WTC11 (cell line): ENCODE data around the gene KIF21B.

ENCODE experiments used
- KAT7 ChIP-seq: sonication (generic); formaldehyde crosslinking; IDR thresholded peaks from 2 replicates; pipeline ENCODE4 v1.8.1; 2023; ENCODE audit warnings: missing genetic modification reagents, mild to moderate bottlenecking, borderline replicate concordance
- NFYB ChIP-seq: sonication (generic); formaldehyde crosslinking; conservative IDR thresholded peaks from 2 replicates; pipeline ENCODE4 v1.8.0; 2022; ENCODE audit warnings: low read depth, missing genetic modification reagents
- TEAD1 ChIP-seq: sonication (generic); formaldehyde crosslinking; IDR thresholded peaks from 2 replicates; pipeline ENCODE4 v1.8.0; 2022; ENCODE audit warnings: mild to moderate bottlenecking, missing genetic modification reagents
- ZNF138 ChIP-seq: sonication (generic); formaldehyde crosslinking; conservative IDR thresholded peaks from 2 replicates; pipeline ENCODE4 v1.8.1; 2022; ENCODE audit warnings: mild to moderate bottlenecking, moderate library complexity, missing genetic modification reagents
- ZNF317 ChIP-seq: sonication (generic); formaldehyde crosslinking; IDR thresholded peaks from 2 replicates; pipeline ENCODE4 v1.8.1; 2023; ENCODE audit warnings: low read depth, mild to moderate bottlenecking, moderate library complexity, missing genetic modification reagents, borderline replicate concordance
- TF ChIP-seq, protein P1 (sequence below): sonication (generic); formaldehyde crosslinking; IDR thresholded peaks from 2 replicates; pipeline ENCODE4 v1.8.1; 2022; ENCODE audit warnings: mild to moderate bottlenecking, moderate library complexity, missing genetic modification reagents
- TF ChIP-seq, protein P2 (sequence below): sonication (generic); formaldehyde crosslinking; IDR thresholded peaks from 2 replicates; pipeline ENCODE4 v1.8.1; 2022; ENCODE audit warnings: low read depth, missing genetic modification reagents, borderline replicate concordance
- TF ChIP-seq, protein P3 (sequence below): sonication (generic); formaldehyde crosslinking; IDR thresholded peaks from 2 replicates; pipeline ENCODE4 v1.8.0; 2022; ENCODE audit warnings: mild to moderate bottlenecking, missing genetic modification reagents
- TF ChIP-seq, protein P4 (sequence below): fragments of 200-600 bp; IDR thresholded peaks from 2 replicates; pipeline ENCODE4 v1.8.0; 2022; ENCODE audit warnings: antibody characterized with exemption
- TF ChIP-seq, protein P5 (sequence below): sonication (generic); formaldehyde crosslinking; IDR thresholded peaks from 2 replicates; pipeline ENCODE4 v1.8.0; 2022; ENCODE audit warnings: missing genetic modification reagents
- TF ChIP-seq, protein P6 (sequence below): sonication (generic); formaldehyde crosslinking; IDR thresholded peaks from 2 replicates; pipeline ENCODE4 v1.8.0; 2023; ENCODE audit warnings: missing genetic modification reagents, mild to moderate bottlenecking, borderline replicate concordance
- TF ChIP-seq, protein P7 (sequence below): sonication (generic); formaldehyde crosslinking; conservative IDR thresholded peaks from 2 replicates; pipeline ENCODE4 v1.8.1; 2022; ENCODE audit warnings: mild to moderate bottlenecking, missing genetic modification reagents
- TF ChIP-seq, protein P8 (sequence below): sonication (generic); formaldehyde crosslinking; conservative IDR thresholded peaks from 2 replicates; pipeline ENCODE4 v1.8.1; 2023; ENCODE audit warnings: mild to moderate bottlenecking, low read depth, missing genetic modification reagents, moderate library complexity

DNA sequence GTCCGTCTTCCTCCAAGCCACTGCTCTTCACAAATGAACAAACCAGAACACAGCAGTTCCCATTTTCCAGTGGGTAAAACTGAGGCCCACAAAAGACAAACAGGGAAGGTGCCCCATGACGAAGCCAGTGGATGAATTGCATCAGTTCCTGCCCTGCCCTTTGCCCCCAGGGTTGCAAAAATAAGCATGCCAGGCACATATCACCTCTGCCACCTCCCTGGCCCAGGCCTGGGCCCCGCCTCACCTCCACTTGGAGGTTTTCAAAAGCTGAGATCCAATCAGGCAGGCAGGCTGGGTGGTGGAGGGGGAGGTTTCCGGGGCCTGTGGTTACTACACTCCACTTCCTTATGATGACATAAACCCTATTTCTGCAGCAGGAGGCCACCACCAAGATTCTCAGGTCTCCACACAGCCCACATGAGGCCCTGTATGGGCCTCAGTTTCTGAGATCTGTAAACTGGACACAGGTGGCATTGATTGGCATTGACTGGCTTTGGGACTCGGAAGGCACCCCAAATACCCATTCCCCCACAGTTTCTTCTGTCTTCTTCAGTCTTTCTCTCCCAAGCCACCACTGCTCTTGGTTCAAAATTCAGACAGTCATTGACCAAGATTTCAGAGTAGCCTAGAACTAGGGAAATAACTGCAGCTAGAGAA, 4.1 kb downstream of the KIF21B start:
- TF ChIP-seq NFYB (CRISPR knock-in tag) = no peak
- TF ChIP-seq, protein P1, sequence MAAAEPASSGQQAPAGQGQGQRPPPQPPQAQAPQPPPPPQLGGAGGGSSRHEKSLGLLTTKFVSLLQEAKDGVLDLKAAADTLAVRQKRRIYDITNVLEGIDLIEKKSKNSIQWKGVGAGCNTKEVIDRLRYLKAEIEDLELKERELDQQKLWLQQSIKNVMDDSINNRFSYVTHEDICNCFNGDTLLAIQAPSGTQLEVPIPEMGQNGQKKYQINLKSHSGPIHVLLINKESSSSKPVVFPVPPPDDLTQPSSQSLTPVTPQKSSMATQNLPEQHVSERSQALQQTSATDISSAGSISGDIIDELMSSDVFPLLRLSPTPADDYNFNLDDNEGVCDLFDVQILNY (CRISPR knock-in tag) = no peak
- TF ChIP-seq, protein P2, sequence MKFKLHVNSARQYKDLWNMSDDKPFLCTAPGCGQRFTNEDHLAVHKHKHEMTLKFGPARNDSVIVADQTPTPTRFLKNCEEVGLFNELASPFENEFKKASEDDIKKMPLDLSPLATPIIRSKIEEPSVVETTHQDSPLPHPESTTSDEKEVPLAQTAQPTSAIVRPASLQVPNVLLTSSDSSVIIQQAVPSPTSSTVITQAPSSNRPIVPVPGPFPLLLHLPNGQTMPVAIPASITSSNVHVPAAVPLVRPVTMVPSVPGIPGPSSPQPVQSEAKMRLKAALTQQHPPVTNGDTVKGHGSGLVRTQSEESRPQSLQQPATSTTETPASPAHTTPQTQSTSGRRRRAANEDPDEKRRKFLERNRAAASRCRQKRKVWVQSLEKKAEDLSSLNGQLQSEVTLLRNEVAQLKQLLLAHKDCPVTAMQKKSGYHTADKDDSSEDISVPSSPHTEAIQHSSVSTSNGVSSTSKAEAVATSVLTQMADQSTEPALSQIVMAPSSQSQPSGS (CRISPR knock-in tag) = no peak
- TF ChIP-seq, protein P3, sequence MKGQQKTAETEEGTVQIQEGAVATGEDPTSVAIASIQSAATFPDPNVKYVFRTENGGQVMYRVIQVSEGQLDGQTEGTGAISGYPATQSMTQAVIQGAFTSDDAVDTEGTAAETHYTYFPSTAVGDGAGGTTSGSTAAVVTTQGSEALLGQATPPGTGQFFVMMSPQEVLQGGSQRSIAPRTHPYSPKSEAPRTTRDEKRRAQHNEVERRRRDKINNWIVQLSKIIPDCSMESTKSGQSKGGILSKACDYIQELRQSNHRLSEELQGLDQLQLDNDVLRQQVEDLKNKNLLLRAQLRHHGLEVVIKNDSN (CRISPR knock-in tag) = no peak
- TF ChIP-seq, protein P4, sequence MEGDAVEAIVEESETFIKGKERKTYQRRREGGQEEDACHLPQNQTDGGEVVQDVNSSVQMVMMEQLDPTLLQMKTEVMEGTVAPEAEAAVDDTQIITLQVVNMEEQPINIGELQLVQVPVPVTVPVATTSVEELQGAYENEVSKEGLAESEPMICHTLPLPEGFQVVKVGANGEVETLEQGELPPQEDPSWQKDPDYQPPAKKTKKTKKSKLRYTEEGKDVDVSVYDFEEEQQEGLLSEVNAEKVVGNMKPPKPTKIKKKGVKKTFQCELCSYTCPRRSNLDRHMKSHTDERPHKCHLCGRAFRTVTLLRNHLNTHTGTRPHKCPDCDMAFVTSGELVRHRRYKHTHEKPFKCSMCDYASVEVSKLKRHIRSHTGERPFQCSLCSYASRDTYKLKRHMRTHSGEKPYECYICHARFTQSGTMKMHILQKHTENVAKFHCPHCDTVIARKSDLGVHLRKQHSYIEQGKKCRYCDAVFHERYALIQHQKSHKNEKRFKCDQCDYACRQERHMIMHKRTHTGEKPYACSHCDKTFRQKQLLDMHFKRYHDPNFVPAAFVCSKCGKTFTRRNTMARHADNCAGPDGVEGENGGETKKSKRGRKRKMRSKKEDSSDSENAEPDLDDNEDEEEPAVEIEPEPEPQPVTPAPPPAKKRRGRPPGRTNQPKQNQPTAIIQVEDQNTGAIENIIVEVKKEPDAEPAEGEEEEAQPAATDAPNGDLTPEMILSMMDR = no peak
- TF ChIP-seq TEAD1 (CRISPR knock-in tag) = no peak
- TF ChIP-seq, protein P5, sequence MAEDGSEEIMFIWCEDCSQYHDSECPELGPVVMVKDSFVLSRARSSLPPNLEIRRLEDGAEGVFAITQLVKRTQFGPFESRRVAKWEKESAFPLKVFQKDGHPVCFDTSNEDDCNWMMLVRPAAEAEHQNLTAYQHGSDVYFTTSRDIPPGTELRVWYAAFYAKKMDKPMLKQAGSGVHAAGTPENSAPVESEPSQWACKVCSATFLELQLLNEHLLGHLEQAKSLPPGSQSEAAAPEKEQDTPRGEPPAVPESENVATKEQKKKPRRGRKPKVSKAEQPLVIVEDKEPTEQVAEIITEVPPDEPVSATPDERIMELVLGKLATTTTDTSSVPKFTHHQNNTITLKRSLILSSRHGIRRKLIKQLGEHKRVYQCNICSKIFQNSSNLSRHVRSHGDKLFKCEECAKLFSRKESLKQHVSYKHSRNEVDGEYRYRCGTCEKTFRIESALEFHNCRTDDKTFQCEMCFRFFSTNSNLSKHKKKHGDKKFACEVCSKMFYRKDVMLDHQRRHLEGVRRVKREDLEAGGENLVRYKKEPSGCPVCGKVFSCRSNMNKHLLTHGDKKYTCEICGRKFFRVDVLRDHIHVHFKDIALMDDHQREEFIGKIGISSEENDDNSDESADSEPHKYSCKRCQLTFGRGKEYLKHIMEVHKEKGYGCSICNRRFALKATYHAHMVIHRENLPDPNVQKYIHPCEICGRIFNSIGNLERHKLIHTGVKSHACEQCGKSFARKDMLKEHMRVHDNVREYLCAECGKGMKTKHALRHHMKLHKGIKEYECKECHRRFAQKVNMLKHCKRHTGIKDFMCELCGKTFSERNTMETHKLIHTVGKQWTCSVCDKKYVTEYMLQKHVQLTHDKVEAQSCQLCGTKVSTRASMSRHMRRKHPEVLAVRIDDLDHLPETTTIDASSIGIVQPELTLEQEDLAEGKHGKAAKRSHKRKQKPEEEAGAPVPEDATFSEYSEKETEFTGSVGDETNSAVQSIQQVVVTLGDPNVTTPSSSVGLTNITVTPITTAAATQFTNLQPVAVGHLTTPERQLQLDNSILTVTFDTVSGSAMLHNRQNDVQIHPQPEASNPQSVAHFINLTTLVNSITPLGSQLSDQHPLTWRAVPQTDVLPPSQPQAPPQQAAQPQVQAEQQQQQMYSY (CRISPR knock-in tag) = no peak
- TF ChIP-seq KAT7 = no peak
- TF ChIP-seq, protein P6, sequence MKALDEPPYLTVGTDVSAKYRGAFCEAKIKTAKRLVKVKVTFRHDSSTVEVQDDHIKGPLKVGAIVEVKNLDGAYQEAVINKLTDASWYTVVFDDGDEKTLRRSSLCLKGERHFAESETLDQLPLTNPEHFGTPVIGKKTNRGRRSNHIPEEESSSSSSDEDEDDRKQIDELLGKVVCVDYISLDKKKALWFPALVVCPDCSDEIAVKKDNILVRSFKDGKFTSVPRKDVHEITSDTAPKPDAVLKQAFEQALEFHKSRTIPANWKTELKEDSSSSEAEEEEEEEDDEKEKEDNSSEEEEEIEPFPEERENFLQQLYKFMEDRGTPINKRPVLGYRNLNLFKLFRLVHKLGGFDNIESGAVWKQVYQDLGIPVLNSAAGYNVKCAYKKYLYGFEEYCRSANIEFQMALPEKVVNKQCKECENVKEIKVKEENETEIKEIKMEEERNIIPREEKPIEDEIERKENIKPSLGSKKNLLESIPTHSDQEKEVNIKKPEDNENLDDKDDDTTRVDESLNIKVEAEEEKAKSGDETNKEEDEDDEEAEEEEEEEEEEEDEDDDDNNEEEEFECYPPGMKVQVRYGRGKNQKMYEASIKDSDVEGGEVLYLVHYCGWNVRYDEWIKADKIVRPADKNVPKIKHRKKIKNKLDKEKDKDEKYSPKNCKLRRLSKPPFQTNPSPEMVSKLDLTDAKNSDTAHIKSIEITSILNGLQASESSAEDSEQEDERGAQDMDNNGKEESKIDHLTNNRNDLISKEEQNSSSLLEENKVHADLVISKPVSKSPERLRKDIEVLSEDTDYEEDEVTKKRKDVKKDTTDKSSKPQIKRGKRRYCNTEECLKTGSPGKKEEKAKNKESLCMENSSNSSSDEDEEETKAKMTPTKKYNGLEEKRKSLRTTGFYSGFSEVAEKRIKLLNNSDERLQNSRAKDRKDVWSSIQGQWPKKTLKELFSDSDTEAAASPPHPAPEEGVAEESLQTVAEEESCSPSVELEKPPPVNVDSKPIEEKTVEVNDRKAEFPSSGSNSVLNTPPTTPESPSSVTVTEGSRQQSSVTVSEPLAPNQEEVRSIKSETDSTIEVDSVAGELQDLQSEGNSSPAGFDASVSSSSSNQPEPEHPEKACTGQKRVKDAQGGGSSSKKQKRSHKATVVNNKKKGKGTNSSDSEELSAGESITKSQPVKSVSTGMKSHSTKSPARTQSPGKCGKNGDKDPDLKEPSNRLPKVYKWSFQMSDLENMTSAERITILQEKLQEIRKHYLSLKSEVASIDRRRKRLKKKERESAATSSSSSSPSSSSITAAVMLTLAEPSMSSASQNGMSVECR (CRISPR knock-in tag) = no peak
- TF ChIP-seq, protein P7, sequence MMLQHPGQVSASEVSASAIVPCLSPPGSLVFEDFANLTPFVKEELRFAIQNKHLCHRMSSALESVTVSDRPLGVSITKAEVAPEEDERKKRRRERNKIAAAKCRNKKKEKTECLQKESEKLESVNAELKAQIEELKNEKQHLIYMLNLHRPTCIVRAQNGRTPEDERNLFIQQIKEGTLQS (CRISPR knock-in tag) = no peak
- no peak for TF ChIP-seq ZNF138 (CRISPR knock-in tag)
- no peak for TF ChIP-seq ZNF317
- TF ChIP-seq, protein P8, sequence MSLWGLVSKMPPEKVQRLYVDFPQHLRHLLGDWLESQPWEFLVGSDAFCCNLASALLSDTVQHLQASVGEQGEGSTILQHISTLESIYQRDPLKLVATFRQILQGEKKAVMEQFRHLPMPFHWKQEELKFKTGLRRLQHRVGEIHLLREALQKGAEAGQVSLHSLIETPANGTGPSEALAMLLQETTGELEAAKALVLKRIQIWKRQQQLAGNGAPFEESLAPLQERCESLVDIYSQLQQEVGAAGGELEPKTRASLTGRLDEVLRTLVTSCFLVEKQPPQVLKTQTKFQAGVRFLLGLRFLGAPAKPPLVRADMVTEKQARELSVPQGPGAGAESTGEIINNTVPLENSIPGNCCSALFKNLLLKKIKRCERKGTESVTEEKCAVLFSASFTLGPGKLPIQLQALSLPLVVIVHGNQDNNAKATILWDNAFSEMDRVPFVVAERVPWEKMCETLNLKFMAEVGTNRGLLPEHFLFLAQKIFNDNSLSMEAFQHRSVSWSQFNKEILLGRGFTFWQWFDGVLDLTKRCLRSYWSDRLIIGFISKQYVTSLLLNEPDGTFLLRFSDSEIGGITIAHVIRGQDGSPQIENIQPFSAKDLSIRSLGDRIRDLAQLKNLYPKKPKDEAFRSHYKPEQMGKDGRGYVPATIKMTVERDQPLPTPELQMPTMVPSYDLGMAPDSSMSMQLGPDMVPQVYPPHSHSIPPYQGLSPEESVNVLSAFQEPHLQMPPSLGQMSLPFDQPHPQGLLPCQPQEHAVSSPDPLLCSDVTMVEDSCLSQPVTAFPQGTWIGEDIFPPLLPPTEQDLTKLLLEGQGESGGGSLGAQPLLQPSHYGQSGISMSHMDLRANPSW = no peak
